Measurements from ENCODE around the gene SRGN. TPM values are rescaled to one million over a fixed set of nuclear protein-coding genes. Genes with fewer than 3 reads are reported as not detected.
"Not testable (repeated sequence)": the region's sequence is repeated elsewhere in the genome, so short reads cannot be mapped to it uniquely, and the experiment has no call there.

Gene SRGN
- total RNA-seq, 1 donor from 2014 or later: 24.8 TPM

GRCh38 chr10:69142074-69142473, 54.2 kb downstream of the SRGN start:
- not testable (repeated sequence) for DNase-seq

GRCh38 chr10:69142983-69143382, 55.1 kb downstream of the SRGN start:
- DNase-seq: no peak

GRCh38 chr10:69145329-69145728, 57.4 kb downstream of the SRGN start:
- DNase-seq: no peak

DNA sequence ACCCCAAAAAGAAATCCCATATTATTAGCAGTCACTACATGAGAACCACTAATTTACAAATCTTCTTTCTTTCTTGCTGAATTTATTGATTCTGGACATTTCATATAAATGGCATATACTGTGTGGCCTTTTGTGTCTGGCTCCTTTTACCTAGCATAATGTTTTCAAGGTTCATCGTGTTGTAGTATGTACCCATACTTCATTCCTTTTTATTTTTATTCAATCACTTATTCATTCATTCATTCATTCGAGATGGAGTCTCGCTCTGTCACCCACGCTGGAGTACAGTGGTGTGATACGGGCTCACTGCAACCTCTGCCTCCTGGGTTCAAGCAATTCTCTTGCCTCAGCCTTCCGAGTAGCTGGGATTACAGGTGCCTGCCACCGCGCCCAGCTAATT, 58.0 kb downstream of the SRGN start:
- no peak for DNase-seq

GRCh38 chr10:69146759-69147158, 58.9 kb downstream of the SRGN start:
- no peak for DNase-seq

DNA sequence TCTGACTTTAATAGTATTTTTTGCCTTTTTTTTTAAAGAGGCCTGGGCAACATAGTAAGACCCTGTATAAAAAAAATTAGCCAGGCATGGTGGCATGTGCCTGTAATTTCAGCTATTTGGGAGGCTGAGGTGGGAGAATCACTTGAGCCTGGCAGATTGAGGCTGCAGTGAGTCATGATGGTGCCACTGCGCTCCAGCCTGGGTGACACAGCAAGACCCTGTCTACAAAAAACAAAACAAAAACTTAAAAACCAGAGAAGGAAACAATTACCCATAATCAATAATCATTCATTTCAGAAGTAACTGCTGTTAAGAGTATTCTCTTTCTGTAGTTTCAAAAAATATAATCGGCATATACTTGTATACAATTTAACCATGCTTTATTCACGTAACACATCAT, 64.1 kb downstream of the SRGN start:
- no peak for DNase-seq

DNA sequence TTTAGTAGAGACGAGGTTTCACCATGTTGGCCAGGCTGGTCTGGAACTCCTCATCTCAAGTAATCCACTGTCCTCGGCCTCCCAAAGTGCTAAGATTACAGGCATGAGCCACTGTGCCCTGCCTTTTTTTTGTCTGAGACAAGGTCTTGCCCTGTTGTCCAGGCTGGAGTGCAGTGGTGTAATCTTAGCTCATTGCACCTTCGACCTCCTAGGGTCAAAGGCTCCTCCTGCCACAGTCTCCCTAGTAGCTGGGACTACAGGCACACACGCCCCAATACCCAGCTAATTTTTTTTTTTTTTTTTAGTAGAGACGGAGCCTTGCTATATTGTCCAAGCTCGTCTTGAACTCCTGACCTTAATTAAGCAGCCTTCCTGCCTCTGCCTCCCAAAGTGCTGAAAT, 65.3 kb downstream of the SRGN start:
- no peak for DNase-seq

Small RNAs within 50 kb of the gene (small RNA-seq; reads per million reads assigned to genes)
- not detected for gene RF00017

Other genes with a start within 250 kb of the SRGN start
- 54.4 TPM for gene DDX50, start 186.8 kb upstream of the SRGN start, total RNA-seq
- 49.4 TPM for gene DDX21, start 131.9 kb upstream of the SRGN start, total RNA-seq
- gene KIFBP, start 99.3 kb upstream of the SRGN start, total RNA-seq: 36.8 TPM
- 56.6 TPM for gene VPS26A, start 36.1 kb downstream of the SRGN start, total RNA-seq
- 32.8 TPM for gene SUPV3L1, start 92.1 kb downstream of the SRGN start, total RNA-seq
- 2.3 TPM for gene HKDC1, start 132.2 kb downstream of the SRGN start, total RNA-seq
- 98.4 TPM for gene HK1, start 190.4 kb downstream of the SRGN start, total RNA-seq